ENCODE measurements around the gene FAM167B.

Gene FAM167B

DNA sequence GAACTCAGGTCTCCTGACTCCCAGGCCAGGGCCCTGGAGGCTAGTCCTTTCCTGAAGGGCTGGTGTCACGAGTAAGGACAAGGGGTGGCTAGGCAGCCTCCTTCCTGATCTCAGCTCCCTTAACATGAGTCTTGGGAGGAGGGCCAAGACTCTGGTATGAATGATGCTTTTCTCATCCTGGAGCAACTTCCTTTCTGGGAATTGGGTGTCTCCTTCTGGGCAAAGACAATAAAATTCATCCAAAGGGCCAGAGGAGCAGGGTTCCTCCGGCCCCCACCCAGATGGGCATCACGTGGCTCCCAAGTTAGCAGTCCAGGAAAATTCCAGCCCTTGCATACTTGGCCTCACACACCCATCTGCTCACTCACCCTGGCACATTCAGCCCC is at the start of gene FAM167B:
TSS of gene FAM167B (plus strand) at position 335 of the 386 bp plus-strand sequence. CDS start 200 bp downstream, outside the sequence.
- no peak for DNase-seq (ENCODE audit: low read depth)

DNA sequence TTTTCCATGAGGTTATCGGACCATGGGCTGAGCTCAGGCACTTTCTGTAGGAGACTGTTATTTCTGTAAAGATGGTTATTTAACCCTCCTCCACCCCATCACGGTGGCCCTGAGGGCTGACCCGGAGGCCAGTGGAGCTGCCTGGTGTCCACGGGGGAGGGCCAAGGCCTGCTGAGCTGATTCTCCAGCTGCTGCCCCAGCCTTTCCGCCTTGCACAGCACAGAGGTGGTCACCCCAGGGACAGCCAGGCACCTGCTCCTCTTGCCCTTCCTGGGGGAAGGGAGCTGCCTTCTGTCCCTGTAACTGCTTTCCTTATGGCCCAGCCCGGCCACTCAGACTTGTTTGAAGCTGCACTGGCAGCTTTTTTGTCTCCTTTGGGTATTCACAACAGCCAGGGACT is 49.2 kb upstream of the FAM167B start:
- no peak for DNase-seq (ENCODE audit: low read depth)

- no peak for DNase-seq (ENCODE audit: low read depth)
Observed at GRCh38 chr1:32198237-32199042, 48.6 kb upstream of the FAM167B start.

- no peak for DNase-seq (ENCODE audit: low read depth)
Observed at GRCh38 chr1:32199043-32199716, 47.8 kb upstream of the FAM167B start.

- DNase-seq (ENCODE audit: low read depth), result no peak
Observed at GRCh38 chr1:32199717-32200072, 47.3 kb upstream of the FAM167B start.

- DNase-seq (ENCODE audit: low read depth), result peak; percentile 50
Observed at GRCh38 chr1:32200226-32201010, 46.6 kb upstream of the FAM167B start, which contains the start of gene CCDC28B. Gene CCDC28B, plus strand, starts transcription at chr1:32200595. Its CDS starts 1,341 bp downstream, at chr1:32201936.

GRCh38 chr1:32201011-32201855 is 45.8 kb upstream of the FAM167B start:
- peak; percentile 68 for DNase-seq (ENCODE audit: low read depth)

- no peak for DNase-seq (ENCODE audit: low read depth)
Observed at GRCh38 chr1:32204943-32205361, 42.1 kb upstream of the FAM167B start.

GRCh38 chr1:32205401-32206370 is 41.3 kb upstream of the FAM167B start, which contains the start of gene IQCC:
Gene IQCC, plus strand, starts transcription at chr1:32205671. Its CDS starts 11 bp downstream, at chr1:32205682.
- DNase-seq (ENCODE audit: low read depth), result peak; percentile 84

GRCh38 chr1:32208469-32208868 is 38.6 kb upstream of the FAM167B start:
- DNase-seq (ENCODE audit: low read depth), result no peak

- no peak for DNase-seq (ENCODE audit: low read depth)
Observed at GRCh38 chr1:32208891-32209328, 38.1 kb upstream of the FAM167B start, which contains the start of gene DCDC2B. Gene DCDC2B, plus strand, starts transcription at chr1:32209089. Its CDS starts 5 bp downstream, at chr1:32209094.

- peak; percentile 46 for DNase-seq (ENCODE audit: low read depth)
Observed at GRCh38 chr1:32215629-32216480, 31.2 kb upstream of the FAM167B start.

- no peak for DNase-seq (ENCODE audit: low read depth)
Observed at GRCh38 chr1:32216566-32216965, 30.5 kb upstream of the FAM167B start.

- DNase-seq (ENCODE audit: low read depth), result no peak
Observed at GRCh38 chr1:32219022-32219421, 28.0 kb upstream of the FAM167B start.

DNA sequence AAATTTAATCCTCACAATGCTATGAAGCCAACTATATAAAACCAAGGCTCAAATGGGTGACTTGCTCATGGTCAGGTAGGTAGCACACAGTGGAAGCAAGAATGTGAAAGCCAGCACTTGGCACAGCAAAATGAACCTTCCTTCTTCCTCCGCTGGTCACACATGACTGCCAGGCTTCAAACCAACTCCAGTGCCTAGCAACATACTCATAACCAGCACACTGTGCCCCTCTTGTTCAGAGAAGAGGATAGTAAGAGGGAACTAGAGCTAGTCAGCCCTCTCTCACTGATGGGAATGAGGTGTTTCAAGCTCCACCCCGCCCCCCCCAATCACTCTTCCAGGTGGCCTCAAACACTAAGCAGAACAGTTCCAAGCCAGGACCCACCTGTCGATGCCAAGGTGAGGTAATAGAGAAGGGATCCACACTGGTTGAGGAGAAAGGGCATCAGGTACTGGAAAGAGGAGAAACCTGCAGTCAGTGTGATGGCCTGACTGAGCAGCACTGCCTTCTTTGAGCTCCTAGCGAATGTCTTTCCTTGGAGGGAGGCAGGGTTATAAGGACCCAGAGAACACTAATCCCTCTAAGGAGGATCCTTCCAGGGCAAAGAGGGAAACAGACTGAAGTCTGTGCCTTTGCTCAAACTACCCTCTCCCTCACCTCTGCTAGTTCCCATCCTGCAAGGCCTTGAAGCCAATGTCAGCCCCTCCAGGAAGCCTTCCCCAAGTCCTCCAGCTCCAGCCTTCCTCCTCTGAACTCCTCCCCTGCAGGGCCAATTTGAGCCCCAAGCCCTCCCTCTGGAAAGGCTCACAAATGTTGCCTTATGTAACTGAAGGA is 26.1 kb upstream of the FAM167B start:
- no peak for DNase-seq (ENCODE audit: low read depth)

- no peak for DNase-seq (ENCODE audit: low read depth)
Observed at GRCh38 chr1:32221581-32221979, 25.4 kb upstream of the FAM167B start.

GRCh38 chr1:32221980-32222755 is 24.9 kb upstream of the FAM167B start, which contains the start of the genes EIF3I and TMEM234:
Gene EIF3I, plus strand, starts transcription at chr1:32222407. Its CDS starts 35 bp downstream, at chr1:32222442.
Gene TMEM234, minus strand, starts transcription at chr1:32222353. Its CDS starts 31 bp downstream, at chr1:32222322.
- DNase-seq (ENCODE audit: low read depth), result peak; percentile 83
